ENCODE data around the gene PHOX2A.

Gene PHOX2A
- long read RNA-seq: 0 reads

DNA sequence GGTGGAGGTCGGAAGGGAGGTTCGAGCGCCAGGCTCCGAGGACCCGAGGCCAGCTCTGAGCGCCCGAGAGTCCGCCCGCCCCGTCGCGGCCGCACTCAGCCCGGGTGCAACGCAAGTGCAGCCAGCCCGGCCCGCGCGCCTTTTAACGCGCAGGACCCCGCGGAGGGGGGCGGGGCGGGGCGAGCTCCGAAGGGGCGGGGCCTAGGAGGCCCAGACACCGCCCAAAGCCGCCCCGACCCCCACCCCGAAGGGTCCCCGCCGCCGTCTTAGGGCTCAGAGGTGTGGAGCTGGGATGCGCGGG is at the start of gene PHOX2A:
Gene PHOX2A, minus strand, starts transcription at position 117 of the 301 bp plus-strand sequence. CDS start 172 bp downstream, outside the sequence.
- Histone ChIP-seq H3K27me3 (ENCODE audit: insufficient read depth, poor library complexity, severe bottlenecking) (peaks cover 68% of the 10 kb centered on the region), H3K4me3 (replicated peaks; ENCODE audit: insufficient read depth, low read length) (no peak within 1 kb of the TSS), H3K27ac (replicated peaks) (no peak within 1 kb of the TSS)
- DNase-seq (ENCODE audit: low read depth in 1 of 2, low spot score in 1 of 2): no peak
- TF ChIP-seq, protein P1, sequence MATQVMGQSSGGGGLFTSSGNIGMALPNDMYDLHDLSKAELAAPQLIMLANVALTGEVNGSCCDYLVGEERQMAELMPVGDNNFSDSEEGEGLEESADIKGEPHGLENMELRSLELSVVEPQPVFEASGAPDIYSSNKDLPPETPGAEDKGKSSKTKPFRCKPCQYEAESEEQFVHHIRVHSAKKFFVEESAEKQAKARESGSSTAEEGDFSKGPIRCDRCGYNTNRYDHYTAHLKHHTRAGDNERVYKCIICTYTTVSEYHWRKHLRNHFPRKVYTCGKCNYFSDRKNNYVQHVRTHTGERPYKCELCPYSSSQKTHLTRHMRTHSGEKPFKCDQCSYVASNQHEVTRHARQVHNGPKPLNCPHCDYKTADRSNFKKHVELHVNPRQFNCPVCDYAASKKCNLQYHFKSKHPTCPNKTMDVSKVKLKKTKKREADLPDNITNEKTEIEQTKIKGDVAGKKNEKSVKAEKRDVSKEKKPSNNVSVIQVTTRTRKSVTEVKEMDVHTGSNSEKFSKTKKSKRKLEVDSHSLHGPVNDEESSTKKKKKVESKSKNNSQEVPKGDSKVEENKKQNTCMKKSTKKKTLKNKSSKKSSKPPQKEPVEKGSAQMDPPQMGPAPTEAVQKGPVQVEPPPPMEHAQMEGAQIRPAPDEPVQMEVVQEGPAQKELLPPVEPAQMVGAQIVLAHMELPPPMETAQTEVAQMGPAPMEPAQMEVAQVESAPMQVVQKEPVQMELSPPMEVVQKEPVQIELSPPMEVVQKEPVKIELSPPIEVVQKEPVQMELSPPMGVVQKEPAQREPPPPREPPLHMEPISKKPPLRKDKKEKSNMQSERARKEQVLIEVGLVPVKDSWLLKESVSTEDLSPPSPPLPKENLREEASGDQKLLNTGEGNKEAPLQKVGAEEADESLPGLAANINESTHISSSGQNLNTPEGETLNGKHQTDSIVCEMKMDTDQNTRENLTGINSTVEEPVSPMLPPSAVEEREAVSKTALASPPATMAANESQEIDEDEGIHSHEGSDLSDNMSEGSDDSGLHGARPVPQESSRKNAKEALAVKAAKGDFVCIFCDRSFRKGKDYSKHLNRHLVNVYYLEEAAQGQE (IDR thresholded peaks at IDR 0.05; ENCODE audit: insufficient replicate concordance, low read depth): no peak
- no peak for TF ChIP-seq SPI1 (IDR thresholded peaks at IDR 0.05; ENCODE audit: borderline replicate concordance, low read depth)
- TF ChIP-seq POLR2AphosphoS5 (IDR thresholded peaks at IDR 0.05; ENCODE audit: low read depth): no peak
- TF ChIP-seq GABPA (IDR thresholded peaks at IDR 0.05; ENCODE audit: low read depth): no peak
- TF ChIP-seq, protein P2, sequence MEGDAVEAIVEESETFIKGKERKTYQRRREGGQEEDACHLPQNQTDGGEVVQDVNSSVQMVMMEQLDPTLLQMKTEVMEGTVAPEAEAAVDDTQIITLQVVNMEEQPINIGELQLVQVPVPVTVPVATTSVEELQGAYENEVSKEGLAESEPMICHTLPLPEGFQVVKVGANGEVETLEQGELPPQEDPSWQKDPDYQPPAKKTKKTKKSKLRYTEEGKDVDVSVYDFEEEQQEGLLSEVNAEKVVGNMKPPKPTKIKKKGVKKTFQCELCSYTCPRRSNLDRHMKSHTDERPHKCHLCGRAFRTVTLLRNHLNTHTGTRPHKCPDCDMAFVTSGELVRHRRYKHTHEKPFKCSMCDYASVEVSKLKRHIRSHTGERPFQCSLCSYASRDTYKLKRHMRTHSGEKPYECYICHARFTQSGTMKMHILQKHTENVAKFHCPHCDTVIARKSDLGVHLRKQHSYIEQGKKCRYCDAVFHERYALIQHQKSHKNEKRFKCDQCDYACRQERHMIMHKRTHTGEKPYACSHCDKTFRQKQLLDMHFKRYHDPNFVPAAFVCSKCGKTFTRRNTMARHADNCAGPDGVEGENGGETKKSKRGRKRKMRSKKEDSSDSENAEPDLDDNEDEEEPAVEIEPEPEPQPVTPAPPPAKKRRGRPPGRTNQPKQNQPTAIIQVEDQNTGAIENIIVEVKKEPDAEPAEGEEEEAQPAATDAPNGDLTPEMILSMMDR (IDR thresholded peaks at IDR 0.05; ENCODE audit: insufficient read depth, low read length): no peak

DNA sequence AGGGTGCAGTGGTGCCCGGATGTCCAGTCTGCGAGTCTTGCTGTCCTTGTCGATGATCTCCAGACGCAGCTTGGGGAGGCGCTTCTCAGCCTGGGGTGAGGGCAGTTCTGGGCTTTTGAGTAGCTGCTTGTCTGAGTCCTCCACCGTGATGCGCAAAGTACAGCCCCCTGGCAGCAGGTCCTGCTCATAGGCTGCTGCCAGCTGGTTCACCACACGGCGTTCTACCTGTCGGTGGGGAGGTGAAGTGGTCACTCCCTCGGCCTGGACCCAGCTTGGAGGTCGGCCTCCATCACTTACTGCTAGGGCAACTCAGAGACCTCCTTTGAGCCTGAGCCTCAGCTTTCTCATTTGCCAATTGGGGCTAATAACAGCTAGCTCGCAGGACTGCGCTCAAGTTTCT is 49.4 kb upstream of the PHOX2A start:
- TF ChIP-seq, protein P2 (IDR thresholded peaks at IDR 0.05; ENCODE audit: insufficient read depth, low read length): no peak
- TF ChIP-seq, protein P1 (IDR thresholded peaks at IDR 0.05; ENCODE audit: insufficient replicate concordance, low read depth): no peak
- TF ChIP-seq POLR2AphosphoS5 (IDR thresholded peaks at IDR 0.05; ENCODE audit: low read depth): no peak
- no peak overlapping the region for H3K27ac ChIP-seq (replicated peaks)
- no peak overlapping the region for H3K4me3 ChIP-seq (replicated peaks; ENCODE audit: insufficient read depth, low read length)
- no peak for DNase-seq (ENCODE audit: low read depth in 1 of 2, low spot score in 1 of 2)
- H3K27me3 ChIP-seq (ENCODE audit: insufficient read depth, poor library complexity, severe bottlenecking): no peaks in the 10 kb centered on the region

DNA sequence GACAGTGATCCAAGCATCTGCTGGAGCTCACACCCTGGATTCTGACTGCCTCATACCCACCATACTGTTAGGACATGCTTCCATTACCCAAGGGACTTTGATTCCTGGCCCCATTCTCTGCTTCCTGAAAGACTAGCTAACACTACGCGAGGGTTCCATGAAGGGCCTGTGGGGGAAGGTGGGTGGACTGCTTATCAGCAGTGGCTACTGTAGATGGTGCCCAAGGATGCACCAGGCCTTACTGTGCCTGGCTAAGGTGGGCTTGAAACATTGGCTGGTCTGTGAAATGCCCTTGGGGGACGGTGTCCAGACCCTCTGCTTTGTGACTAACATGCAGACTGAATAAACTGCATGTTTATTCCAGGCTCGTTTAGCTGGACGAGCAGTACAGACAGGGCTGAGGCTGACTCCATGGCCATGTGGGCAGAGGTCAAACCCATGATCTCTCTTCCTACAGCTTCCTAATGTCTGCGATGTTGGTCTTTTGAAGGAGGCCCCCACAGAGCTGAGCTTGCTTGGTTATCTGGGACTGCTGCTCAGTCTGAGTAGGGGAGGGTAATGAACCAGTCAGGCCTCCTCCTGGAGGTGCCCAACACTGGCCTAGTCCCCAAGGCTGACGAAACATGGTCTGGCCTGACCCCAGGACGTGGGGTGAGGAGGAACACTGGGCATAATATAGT is 48.3 kb upstream of the PHOX2A start:
- Histone ChIP-seq H3K27ac (replicated peaks) (no peak overlapping the region), H3K27me3 (ENCODE audit: insufficient read depth, poor library complexity, severe bottlenecking) (no peaks in the 10 kb centered on the region), H3K4me3 (replicated peaks; ENCODE audit: insufficient read depth, low read length) (no peak overlapping the region)
- DNase-seq (ENCODE audit: low read depth in 1 of 2, low spot score in 1 of 2): no peak
- TF ChIP-seq GABPA (IDR thresholded peaks at IDR 0.05; ENCODE audit: low read depth) (no peak), POLR2AphosphoS5 (IDR thresholded peaks at IDR 0.05; ENCODE audit: low read depth) (no peak), SPI1 (IDR thresholded peaks at IDR 0.05; ENCODE audit: borderline replicate concordance, low read depth) (no peak)
- TF ChIP-seq, protein P1 (IDR thresholded peaks at IDR 0.05; ENCODE audit: insufficient replicate concordance, low read depth): no peak
- TF ChIP-seq, protein P2 (IDR thresholded peaks at IDR 0.05; ENCODE audit: insufficient read depth, low read length): no peak
